Cardiac fibroblast (primary cell): ENCODE measurements around the gene ITPRIP.

Source experiments
- DNase-seq, 2 donors: peaks; one replicate each; pipeline versions ENCODE4 v3.0.0 to v3.0.0-alpha.2; 2010; ENCODE audit warnings: low read depth in 2 of 2
- H3K4me3 ChIP-seq, 2 donors: replicated peaks in 1 of 2; 1 replicate in 1 of 2; 2 replicates in 1 of 2; pipeline ENCODE4 v1.5.1; 2011; ENCODE audit warnings: low read depth in 2 of 2, low read length in 2 of 2, mild to moderate bottlenecking in 2 of 2, moderate library complexity in 1 of 2
- TF ChIP-seq, protein P1 (sequence below): IDR thresholded peaks from one replicate; pipeline ENCODE4 v1.5.1; 2011; ENCODE audit warnings: low read depth, mild to moderate bottlenecking, low read length, inconsistent platforms

ITPRIP gene

GRCh38 chr10:104350127-104350635 lies 11.9 kb upstream of the ITPRIP start:
- TF ChIP-seq, protein P1, sequence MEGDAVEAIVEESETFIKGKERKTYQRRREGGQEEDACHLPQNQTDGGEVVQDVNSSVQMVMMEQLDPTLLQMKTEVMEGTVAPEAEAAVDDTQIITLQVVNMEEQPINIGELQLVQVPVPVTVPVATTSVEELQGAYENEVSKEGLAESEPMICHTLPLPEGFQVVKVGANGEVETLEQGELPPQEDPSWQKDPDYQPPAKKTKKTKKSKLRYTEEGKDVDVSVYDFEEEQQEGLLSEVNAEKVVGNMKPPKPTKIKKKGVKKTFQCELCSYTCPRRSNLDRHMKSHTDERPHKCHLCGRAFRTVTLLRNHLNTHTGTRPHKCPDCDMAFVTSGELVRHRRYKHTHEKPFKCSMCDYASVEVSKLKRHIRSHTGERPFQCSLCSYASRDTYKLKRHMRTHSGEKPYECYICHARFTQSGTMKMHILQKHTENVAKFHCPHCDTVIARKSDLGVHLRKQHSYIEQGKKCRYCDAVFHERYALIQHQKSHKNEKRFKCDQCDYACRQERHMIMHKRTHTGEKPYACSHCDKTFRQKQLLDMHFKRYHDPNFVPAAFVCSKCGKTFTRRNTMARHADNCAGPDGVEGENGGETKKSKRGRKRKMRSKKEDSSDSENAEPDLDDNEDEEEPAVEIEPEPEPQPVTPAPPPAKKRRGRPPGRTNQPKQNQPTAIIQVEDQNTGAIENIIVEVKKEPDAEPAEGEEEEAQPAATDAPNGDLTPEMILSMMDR: peak; percentile 43
- H3K4me3 ChIP-seq: no peak overlapping the region
- DNase-seq: peak; percentile 86 to 87

DNA sequence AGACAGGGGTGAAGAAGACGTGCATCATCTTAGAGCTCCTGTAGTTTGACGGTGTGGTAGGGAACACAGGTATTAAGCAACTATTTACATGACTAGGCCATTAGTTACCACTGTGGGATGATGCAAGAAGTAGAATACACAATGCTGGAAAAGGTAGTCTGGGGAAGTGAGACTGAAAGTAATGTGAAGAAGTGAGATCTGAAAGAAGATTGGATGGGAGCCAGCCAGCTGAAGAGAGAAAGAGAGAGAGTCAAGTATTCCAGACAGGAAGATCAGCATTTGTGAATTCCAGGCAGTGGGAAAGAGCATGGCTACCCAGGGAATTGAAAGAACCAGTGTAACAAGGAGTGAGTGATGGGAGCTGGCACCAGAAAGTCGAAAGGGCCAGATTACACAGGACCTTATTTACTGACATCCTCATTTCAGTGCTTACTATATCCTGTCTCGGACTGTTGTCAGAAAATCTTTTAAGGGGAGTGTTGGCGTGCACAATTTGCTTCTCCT lies 11.4 kb upstream of the ITPRIP start:
- H3K4me3 ChIP-seq: no peak overlapping the region
- TF ChIP-seq, protein P1: no peak
- DNase-seq: peak; percentile 79 to 92

GRCh38 chr10:104348601-104349000 lies 10.3 kb upstream of the ITPRIP start:
- H3K4me3 ChIP-seq: no peak overlapping the region
- TF ChIP-seq, protein P1: no peak
- DNase-seq: no peak

- DNase-seq: no peak
- TF ChIP-seq, protein P1: no peak
- no peak overlapping the region for H3K4me3 ChIP-seq
Measured at GRCh38 chr10:104347295-104348045, 9.2 kb upstream of the ITPRIP start.

DNA sequence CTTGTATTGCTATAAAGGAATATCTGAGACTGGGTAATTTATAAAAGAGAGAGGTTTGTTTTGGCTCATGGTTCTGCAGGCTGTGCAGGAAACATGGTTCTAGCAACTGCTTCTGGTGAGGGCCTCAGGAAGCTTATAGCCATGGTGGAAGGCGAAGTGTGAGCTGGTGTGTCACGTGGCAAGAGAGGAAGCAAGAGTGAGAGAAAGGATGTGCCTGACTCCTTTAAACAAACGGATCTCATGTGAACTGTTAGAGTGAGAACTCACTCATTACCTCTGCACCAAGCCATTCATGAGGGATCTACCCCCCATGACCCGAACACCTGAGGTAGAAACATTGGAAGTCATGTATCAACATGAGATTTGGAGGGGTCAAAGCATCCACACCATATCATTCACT lies 7.7 kb upstream of the ITPRIP start:
- TF ChIP-seq, protein P1: no peak
- no peak overlapping the region for H3K4me3 ChIP-seq
- DNase-seq: no peak

- no peak for DNase-seq
- H3K4me3 ChIP-seq: no peak overlapping the region
- TF ChIP-seq, protein P1: no peak
Measured at GRCh38 chr10:104345515-104345914, 7.2 kb upstream of the ITPRIP start.
